Measurements from ENCODE around the gene PLA2G4F.

Gene PLA2G4F

GRCh38 chr15:42130246-42130986 lies 26.0 kb downstream of the PLA2G4F start:
- DNase-seq: no peak

DNA sequence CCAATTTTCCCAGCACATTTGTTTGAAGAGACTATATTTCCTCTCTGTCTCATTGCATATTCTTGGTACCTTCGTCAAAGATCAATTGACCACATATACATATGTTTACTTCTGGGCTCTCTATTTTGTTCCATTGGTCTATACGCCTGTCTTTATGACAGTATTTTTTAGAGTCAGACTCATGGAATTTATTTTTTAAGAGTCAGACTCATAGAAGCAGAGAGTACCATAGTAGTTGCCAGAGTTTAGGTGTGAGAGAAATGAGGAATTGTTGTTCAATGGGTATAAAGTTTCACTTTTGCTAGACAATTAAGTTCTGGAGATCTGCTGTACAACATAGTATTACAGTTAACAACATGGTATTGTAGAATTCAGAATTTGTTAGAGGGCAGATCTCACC lies 27.1 kb downstream of the PLA2G4F start:
- no peak for DNase-seq

- DNase-seq: no peak
These were observed 28.0 kb downstream of the PLA2G4F start for GRCh38 chr15:42128476-42128875.

DNA sequence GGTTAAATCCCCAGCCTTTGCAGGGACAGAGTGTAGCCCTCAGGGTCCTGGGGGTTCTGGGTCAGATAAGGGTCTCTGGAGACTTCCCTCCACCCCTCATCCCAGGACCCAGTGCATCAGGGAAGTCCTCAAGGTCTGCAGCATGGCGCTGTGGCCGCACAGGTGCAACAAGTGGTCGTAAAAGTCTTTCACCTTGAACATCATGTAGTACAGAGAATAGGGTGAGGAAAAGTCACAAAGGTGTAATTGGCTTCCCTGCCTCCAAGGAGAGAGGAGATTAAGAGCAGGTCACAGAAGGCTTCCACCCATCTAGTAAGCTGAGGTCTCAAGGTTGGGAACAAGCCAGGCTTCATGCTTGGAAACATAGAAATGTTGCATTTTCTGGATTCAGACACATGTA lies 32.9 kb downstream of the PLA2G4F start:
- DNase-seq: no peak

GRCh38 chr15:42121682-42122081 lies 34.8 kb downstream of the PLA2G4F start:
- DNase-seq: no peak

DNA sequence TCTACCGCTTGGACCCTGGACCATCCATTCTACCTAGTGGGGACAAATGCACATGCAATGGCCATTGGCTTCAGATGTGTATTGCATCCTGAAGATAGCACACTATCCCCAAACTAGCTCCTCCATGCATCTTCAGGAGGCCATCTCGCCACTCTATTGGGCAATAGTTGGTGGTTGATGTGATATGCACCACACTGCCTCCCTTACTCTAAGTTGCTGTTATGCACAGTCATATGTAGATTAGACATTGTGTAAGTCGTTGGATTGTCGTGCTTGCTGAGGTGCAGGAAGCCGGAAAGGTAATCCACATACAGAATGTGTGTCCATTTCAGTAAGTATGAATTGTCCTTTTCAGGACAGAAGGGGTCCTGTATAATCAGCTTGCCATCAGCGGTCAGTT lies 35.4 kb downstream of the PLA2G4F start:
- no peak for DNase-seq

- no peak for DNase-seq
These were observed 36.2 kb downstream of the PLA2G4F start for GRCh38 chr15:42120285-42120684.

DNA sequence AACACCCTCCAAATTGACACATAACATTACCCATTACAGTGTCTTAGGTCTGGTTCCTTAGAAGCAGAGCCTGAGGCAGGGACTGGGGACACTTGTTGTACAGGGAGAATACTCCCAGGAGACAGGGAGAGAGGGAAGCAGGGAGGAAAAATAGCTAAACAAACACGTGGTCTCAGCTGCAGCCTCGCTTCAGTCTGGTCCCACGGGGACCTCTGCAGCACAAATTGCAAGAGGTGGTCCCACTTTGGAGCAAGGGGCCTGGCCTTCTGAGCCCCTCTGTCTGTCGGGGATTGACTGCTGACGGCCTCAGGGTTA lies 37.0 kb downstream of the PLA2G4F start:
- no peak for DNase-seq

DNA sequence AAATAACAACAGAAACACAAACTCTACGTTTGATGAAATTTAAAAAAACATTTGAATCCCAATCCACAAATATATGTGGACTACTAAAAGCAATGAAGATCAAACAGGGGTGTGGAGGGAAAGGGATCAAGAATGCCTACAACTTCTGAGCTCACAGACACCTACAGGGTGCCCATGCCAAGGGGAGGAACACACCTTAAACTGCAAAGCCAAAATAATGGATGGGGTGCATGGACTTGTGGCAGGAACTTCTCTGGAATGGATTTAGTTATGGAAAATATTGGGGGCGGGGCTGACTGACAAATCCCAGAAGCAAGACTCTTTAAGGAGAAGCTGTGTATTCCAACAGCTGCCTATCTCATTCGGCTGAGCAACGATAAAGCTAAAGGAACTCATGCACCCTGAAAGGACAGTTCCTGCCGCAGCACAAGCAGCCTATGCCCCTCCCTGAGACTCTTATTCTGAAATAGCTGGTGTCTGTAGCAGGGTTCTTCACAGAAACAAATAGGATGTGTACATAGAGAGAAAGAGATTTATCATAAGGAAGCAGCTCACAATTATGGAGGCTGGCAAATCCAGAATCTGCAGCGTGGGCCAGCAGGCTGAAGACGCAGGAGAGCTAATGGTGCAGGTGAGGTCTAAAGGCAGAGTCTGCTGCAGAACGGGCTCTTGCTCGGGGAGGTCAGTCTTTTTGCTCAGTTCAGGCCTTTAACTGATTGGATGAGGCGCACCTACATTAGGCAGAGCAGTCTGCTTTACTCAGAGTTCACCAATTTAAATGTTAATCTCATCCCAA lies 37.6 kb downstream of the PLA2G4F start:
- peak; percentile 59 for DNase-seq

DNA sequence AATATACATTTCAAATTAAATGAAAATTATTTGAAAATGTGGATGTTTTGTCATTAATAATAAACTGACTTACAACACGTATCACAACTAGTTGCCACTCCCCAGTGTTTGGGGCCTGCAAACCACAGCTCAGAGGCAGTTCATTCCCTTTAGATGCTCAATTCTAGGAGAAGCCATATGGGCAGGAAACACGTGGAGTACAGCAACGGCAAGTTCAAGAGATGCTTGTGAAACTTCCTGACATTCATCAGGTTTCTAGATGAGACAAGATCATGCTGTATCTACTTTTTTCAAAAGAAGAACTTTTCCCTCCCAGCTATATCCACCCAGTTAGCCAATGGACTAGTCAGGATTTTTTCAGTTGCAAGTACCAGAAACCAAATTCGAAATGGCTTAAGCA lies 44.5 kb downstream of the PLA2G4F start:
- no peak for DNase-seq

DNA sequence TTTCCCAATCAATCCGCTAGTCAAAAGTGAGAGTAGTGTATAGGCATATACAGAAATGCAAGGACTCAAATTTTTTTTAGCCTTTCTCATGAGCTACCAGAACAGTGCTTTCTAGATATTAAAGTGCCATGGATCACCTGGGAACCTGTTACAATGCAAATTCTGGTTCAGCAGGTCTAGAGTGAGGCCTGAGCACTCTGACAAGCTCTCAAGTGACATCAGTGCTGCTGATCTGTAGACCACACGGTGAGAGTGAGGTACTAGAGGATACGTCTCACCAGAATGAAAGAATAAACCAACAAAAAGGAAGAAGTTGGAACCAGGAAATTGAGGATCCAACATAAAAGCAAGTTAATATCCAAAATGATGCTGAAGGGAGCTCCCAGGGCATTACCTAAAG lies 46.1 kb downstream of the PLA2G4F start:
- DNase-seq: peak; percentile 77

DNA sequence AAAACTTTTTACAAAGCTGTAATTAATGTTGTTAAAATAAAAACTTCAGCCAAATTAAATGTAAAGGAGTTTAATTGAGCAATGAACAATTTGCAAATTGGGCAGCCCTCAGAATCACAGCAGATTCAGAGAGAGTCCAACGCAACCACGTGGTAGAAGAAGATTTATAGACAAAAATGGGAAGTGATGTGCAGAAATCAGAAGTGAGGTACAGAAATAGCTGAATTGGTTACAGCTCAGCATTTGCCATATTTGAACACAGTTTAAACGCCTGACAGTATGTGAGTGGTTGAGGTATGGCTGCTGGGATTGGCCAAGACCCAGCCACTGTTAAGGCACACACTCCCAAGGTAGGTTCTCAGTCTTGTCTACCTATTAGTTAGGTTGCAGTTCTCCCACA lies 47.6 kb downstream of the PLA2G4F start:
- DNase-seq: no peak

- DNase-seq: no peak
These were observed 48.2 kb downstream of the PLA2G4F start for GRCh38 chr15:42108189-42108588.

- peak; percentile 67 for DNase-seq
These were observed 49.0 kb downstream of the PLA2G4F start for GRCh38 chr15:42107473-42107872.

GRCh38 chr15:42106288-42106687 lies 50.1 kb downstream of the PLA2G4F start:
- DNase-seq: no peak

GRCh38 chr15:42104095-42104891 lies 52.1 kb downstream of the PLA2G4F start:
- no peak for DNase-seq

DNA sequence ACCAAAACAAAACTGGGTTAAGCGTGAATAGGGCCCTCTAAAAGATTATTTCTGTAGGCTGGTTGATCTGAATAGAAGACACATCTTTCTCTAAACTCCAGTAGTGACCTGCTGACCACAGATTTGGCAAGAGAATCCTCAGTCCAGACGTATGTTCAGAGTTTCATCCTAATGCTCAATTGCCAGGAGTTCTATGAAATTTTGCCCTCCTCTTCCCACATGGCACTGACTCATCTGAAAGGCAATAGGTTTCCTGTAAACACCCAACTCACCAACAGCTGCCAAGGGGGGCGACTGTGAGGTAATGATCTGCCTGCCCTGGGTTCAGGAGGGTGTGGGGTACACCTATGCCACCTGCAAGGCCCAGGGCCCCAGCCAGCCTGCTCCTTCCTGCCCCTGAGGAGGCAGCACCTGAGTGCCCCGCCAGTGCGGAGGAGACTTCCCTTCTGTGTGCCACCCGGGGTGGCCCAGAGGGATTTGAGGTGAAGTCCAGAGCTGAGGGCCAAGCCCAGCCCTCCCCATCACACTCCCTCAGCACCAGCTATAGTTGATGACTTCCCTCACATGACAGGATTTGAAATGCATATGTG lies 53.7 kb downstream of the PLA2G4F start:
- no peak for DNase-seq

GRCh38 chr15:42101861-42102260 lies 54.6 kb downstream of the PLA2G4F start:
- no peak for DNase-seq

DNA sequence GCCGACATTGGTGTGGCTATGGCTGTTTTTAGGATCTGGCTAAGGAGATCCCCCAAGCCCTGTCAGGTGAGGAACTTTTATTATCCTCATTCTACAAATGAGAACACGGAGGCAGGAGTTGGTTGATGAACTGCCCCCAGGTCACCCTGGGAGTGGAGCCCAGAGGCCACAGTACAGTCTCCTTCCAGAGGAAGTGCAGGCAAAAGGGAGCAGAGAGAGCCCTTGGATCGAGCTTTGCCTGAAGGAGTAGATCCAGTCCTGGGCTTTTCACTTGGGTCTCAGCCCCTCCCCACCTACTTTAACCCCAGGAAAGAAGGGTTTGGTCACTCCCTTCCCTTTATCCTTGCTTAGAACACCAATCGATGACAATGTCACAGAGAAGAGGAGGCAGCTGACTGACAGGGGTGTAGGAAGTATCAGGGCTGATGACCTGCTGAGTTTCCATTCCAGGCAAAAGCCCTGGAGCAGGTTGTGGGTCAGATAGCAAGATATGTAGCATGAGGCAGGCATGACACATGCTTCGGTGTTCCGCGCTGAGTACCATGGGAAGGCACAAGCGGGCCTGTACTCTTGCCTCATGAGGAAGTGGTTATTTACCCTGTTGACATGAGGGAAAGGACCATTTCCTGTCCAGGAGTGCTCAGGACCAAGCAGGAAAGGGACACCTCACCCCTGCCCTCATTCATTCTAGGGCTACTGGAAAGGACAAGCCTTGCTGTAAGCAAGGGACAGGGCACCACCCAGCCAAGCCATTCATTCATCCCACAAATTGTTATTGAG lies 56.2 kb downstream of the PLA2G4F start:
- peak; percentile 56 for DNase-seq

GRCh38 chr15:42097018-42097417 lies 59.4 kb downstream of the PLA2G4F start:
- no peak for DNase-seq

- DNase-seq: peak; percentile 83
These were observed 61.9 kb downstream of the PLA2G4F start, which contains the start of gene PLA2G4D for GRCh38 chr15:42094512-42094963. Gene PLA2G4D (minus strand): TSS chr15:42094562. CDS start chr15:42094459, 103 bp downstream.

DNA sequence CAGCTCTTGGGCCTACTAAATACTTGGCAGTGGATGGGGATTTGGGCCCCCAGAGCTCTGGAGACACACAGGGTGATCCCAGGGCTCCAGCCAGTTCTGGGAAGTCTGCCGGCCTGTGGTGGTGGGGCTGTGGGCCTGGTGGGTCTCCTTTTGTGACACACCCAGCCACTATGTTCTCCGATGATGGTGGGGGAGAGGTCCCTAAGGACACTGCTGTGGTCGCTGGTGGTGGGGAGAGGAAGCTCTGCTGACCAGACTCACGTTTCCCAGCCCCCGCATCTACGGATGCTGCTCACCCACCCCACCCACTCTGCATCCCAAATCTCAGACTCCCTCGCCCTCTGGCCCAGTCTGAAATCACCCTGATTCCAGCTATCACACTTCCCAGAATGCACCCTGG lies 62.5 kb downstream of the PLA2G4F start:
- no peak for DNase-seq
